PFSK-1 (cell line): ENCODE data around the gene MGLL.

Source experiments
- POLR2AphosphoS5 ChIP-seq: IDR thresholded peaks from 2 replicates; pipeline ENCODE4 v1.6.1; 2012; ENCODE audit warnings: low read depth, mild to moderate bottlenecking, control low read depth, low read length, moderate library complexity
- TAF1 ChIP-seq: IDR thresholded peaks from 2 replicates; pipeline ENCODE4 v1.6.1; 2012; ENCODE audit warnings: low read length, control low read depth, borderline replicate concordance; ENCODE audit not compliant: insufficient read depth

DNA sequence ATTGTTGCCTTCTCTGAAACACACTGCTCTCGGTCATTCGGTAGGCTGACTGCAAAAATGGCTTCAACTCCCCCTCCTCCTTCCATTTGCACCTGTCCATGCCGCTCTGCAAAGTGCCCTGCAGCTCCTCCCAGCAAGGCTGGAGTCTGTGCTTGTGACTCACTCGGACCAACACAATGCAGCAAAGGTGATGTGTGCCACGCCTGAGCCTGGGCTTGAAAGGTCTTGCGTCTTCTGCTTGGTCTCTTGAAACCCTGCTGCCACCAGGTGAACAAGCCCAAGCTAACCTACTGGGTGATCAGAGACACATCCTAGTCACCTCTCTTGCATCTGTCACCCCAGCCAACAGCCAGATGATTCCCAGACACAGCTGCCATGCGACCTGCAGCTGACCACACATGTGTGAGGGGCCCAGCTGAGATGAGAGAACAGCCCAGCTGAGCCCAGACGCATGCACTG lies 71.1 kb downstream of the MGLL start:
- no peak for TF ChIP-seq POLR2AphosphoS5
- TF ChIP-seq TAF1 = no peak
